Fibroblast of skin of abdomen (primary cell): ENCODE results near the gene FRRS1L. TPM values are rescaled to one million over a fixed set of nuclear protein-coding genes. Genes with fewer than 3 reads are reported as not detected.

Experiments
- DNase-seq: peaks from one replicate; pipeline ENCODE4 v3.0.0-alpha.2; 2013
- polyA plus RNA-seq, 2 experiments: library from polyadenylated mRNA; unstranded; fragments of 120-200 nt; gene quantifications; one replicate each; pipeline ENCODE4 v1.2.1, GENCODE V29; 2013; ENCODE audit not compliant: insufficient read length in 2 of 2

FRRS1L gene, protein sequence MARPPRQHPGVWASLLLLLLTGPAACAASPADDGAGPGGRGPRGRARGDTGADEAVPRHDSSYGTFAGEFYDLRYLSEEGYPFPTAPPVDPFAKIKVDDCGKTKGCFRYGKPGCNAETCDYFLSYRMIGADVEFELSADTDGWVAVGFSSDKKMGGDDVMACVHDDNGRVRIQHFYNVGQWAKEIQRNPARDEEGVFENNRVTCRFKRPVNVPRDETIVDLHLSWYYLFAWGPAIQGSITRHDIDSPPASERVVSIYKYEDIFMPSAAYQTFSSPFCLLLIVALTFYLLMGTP
- 1.1 TPM for polyA plus RNA-seq (2013, experiment 1 of 2; ENCODE audit: insufficient read length)
- 1.0 TPM for polyA plus RNA-seq (2013, experiment 2 of 2; ENCODE audit: insufficient read length)

DNA sequence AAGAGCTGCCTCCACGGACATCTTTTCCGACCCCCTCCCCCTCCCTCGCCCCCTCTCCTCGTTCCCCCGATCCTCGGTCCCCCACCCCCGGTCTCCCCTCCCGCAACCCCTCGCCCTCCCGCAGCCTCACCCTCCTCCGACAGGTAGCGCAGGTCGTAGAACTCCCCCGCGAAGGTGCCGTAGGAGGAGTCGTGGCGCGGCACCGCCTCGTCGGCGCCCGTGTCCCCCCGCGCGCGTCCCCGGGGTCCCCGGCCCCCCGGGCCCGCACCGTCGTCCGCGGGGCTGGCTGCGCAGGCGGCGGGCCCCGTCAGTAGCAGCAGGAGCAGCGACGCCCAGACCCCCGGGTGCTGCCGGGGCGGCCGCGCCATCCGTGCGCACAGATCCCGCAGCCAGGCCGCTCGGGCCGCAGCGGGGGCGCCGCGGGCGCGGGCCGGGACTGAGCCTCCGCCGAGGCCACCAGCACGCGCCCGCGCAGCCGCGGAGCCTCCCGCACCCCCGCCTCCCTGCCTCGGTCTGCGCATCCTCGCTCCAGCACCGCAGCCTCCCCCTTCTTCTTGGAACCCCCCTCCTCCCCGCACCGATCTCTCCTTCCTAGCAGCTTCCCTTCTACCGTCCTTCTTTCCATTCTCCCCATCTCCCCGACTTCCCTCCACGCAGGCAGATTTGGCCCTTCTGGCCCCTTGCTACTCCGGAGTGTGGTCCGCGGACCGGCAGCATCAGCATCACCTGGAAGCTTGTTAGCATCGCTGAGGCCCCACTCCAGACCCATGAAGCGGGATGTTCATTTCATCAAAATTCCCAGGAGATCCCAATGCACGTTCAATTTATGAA is at the start of gene FRRS1L:
FRRS1L (minus strand) TSS at position 479 of the 831 bp plus-strand sequence; CDS start at position 368, 111 bp downstream.
- DNase-seq = no peak

DNA sequence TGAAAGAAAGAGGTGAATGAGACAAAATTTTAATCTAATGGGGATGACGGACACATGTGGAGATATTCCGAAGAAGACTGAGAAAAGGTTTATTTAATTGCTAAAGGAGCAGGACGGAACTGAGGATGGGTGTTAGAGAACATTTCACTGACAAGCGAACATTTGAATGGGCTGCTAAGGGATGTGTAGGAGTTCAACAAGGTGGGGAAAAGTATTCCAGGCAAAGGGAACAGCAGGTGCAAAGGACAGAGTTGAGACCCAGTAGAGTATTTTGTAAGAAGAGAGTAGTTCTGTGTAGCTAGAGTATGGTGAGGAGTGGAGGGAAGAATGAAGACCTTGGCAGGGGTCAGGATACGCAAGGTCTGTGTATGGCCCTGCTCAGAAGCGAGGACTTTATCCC is 47.4 kb upstream of the FRRS1L start:
- no peak for DNase-seq

DNA sequence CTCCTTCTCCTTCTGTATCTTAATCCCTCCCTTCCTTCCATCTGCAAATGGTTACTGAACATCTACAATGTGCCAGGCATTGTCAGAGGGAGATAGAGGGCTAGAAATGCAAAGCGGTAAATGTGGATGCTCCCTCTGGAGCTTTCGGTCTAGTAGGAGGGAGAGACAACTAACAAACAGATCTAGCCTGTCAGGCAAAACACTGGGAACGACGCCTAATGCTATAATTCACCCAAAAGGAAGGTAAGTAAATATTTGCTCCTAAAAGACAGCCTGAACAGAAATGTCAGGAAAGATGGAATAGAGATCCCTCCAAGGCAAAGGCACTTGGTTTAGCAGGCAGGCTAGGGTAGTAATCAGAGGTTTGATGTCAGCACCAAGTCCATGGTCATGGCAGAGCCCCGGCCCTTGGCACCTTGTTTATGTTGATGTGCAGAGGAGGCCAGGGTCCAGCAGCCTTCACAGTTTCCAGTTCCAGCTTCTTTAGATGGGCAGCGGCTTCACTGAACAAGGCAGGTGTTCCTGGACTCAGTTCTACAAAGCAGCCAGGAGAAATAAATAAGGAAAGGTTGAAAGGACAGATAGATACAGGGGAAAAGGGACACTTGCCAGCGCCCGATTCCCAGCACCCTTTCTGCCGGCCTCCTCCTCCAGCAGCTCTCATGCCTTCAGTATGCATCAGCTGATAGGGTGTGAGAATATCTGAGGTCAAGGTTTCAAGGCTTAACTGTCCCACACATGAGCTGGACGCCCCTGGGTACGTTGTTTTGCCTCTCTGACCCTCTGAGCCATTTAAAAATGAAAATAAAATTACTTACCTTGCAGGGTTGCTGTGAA is 46.5 kb upstream of the FRRS1L start:
- no peak for DNase-seq

DNA sequence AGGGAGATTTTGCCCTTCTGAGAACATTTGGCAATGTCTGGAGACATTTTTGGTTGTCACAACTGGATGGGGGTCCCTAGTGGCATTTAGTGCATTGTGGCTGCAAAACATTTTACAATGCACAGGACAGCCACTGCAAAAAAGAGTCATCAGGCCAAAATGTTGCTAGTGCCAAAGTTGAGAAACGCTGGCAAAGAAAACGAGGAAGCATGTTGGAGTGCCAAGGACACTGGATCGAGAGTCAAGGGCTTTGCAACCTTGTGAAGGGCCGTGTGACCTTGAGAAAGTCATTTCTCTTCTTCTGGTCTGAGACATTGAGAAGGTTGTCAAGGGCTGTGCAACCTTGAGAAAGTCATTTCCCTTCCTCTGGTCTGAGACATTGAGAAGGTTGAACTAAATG is 45.7 kb upstream of the FRRS1L start:
- DNase-seq = no peak

DNA sequence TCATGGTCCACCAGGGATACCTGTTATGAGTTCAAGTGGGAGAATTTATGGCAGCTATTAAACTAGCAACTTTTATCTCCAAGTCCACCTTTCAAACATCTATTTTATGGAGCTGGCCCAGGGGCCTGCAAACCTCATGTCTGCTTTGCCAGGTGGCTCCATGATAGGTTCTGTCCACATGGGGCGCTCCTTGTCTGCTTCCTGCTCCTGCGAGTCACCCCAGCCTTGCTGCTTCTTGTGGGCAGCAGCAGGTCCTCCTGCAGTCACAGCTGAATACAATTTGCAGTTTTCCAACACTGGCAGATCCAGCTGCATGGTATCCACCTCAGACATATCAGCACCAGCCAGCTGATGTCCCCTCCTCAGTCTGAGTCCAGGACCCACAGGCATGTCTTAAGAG is 39.6 kb upstream of the FRRS1L start:
- DNase-seq = no peak

DNA sequence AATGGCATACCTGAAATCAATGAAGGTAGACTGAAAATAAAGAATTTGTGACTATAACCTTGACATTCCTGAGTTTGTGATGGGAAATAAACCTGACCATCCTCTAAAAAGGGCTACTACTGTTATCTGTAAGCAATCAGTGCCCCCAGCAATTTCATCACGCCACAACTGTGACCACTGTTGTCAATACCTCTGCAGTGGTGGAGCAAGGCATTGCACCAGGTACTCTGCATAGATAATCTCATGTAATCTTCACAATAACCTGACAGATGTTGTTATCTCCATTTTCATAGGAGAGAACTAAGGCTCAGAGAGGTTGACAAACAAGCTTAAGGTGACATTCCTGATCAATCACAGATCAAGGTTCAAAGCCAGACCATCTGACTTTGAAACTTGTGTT is 38.5 kb upstream of the FRRS1L start:
- DNase-seq = no peak

DNA sequence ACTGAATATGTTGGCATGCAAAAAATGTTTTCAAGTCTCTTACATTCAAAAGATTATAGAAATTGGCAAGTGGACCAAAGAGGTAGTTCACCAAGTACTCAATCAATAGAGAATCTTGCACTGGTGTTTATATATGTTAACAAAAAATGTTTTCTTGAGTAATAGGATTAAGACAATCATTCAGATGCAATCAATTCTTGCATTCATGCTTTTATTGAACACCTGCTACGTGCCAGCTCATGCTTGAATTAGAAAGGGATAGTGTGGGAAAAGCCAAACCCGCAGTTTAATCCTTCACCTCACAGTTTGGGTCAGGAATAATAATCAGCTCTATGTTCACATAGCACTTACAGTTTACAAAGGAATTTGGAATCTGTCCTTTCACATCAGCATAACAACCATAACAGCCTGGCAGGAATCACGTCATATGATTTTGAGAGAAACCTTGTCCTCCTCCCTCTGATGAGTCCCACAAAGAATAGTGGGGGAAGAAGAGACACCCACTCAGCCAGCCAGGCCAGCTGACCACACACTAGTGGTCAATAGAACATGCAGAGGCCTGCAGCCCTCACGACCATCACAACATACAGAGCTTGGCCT is 36.8 kb upstream of the FRRS1L start:
- no peak for DNase-seq

DNA sequence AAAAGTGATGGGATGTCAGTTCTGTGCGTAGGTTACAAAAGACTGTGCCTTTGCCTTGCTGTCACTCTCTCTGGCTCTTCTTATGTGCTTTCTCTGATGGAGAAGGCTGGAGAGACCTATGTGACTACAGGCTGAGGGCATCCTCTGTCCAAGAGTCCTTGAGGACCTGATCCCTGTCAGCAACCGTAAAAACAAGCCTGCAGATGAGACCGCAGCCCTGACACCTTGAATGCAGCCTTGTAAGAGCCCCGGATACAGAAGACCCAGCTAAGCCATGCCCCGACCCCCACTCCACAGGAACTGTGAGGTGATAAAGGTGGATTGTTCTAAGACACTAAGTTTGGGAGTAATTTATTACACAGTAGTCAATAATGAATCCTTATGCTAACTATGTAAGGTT is 32.6 kb upstream of the FRRS1L start:
- no peak for DNase-seq

DNA sequence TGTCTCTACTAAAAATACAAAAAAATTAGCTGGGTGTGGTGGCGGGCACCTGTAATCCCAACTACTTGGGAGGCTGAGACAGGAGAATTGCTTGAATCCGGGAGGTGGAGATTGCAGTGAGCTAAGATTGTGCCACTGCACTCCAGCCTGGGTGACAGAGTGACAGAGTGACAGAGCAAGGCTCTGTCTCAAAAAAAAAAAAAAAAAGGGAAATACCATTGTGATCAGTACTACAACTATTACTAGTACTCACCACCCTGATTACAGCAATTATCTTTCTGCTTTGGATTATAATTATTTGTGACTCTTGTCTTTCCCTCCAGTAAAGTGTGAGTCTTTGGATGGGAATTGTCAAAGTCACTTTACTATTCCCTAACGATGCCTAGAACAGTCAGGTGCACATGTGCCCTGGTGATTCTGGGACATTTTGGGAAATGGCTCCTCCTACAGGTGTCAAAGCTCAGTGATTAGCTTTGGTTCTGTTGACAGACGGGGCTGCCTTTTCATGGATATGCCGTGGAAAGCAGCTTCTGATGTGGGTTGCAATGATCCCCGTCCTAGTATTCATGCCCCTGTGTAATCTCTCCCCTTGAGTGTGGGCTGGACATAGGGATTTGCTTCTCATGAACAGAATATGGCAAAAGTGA is 31.8 kb upstream of the FRRS1L start:
- DNase-seq = no peak

DNA sequence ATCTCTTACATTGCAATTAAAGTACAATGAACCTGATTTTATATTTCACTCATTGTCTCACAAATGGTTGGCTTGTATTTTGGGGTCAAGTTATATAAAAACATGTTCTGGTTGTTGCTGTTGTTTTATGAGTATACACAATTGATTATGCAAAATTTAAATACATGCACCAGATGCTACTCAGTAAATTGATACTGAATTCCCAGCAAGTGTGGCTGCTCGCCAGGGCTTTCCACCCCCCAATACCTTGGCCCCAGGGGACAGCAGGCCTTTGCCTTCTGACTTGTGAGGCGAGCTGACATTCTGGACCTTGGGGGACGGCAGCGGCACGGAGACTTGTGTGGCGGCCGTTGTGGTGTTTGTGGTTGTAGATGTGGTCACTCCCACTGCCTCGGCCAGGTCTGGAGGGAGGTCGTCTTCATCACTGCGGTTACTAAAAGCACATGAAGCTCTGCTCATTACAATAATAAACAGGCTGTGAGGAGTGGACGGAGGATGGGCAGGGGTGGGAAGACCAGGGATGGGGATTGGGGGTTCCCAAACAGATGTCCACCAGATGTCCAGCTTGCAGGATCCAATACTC is 27.0 kb upstream of the FRRS1L start:
- DNase-seq = peak; percentile 4

DNA sequence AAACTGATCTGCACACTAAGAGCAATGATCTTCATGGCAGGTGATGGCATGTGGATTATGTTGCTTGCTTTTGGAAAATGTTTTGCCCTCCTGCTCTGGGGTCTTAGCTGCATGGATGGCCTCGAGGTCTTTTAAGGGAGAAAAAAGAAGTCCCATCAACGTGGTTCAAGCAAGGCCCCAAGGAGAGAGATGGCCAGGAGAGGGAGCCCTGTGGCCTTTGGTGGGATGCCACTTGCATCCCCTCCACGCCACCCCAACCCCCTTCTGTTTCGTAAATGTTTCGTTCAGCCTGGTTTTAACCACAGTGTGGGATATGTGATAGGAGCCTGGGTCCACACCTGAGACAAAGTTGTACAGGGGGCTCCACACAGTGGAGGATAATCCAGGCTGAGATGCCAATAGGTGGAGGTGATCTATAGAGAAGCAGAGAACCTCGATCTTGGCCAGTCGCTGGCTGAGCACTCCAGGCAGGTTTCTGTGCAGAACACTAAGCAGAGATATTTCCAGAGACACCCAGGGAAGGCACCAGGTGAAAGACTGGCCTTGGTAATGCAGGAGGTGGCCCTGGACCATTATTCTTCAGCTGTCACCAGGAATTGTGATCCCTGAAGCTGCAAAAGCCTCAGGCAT is 25.8 kb upstream of the FRRS1L start:
- peak; percentile 10 for DNase-seq

DNA sequence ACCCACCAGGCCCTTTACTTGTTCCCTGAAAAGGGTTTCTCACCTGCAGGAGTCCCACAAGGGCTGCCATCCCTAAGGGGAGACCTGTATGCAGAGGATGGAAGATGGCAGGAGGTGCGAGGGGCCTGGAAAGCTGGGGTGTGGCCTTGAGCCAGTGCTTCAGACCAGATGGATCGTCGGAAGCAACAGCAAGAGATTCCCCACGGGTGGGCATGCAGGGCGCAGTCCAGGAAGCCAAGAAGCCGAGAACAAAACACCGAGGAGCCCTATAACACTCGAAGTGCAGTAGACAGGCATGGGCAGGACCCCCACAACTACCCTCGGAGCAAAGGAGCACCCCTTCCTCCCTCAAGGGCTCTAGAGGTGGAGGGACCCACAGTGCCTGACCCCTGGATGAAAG is 24.7 kb upstream of the FRRS1L start:
- no peak for DNase-seq

DNA sequence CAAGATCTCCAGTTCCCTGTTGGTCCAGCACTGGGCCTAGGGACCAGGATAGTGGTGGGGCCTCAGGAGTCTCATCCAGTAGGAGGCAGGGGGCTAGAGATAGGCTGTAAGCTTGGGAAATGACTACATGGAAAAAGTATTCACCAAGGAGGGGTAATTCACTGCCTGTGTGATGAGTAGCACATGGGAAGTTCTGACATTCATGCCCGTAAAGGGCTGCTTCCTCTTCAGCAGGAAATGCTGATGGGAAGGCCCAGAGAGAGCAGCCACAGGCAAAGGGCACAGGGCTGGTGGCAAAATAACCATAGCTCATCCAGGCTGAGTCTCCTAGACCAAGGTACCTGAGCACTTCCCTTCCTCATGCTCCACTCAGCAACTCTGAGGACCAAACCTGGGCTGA is 23.1 kb upstream of the FRRS1L start:
- DNase-seq = peak; percentile 40

DNA sequence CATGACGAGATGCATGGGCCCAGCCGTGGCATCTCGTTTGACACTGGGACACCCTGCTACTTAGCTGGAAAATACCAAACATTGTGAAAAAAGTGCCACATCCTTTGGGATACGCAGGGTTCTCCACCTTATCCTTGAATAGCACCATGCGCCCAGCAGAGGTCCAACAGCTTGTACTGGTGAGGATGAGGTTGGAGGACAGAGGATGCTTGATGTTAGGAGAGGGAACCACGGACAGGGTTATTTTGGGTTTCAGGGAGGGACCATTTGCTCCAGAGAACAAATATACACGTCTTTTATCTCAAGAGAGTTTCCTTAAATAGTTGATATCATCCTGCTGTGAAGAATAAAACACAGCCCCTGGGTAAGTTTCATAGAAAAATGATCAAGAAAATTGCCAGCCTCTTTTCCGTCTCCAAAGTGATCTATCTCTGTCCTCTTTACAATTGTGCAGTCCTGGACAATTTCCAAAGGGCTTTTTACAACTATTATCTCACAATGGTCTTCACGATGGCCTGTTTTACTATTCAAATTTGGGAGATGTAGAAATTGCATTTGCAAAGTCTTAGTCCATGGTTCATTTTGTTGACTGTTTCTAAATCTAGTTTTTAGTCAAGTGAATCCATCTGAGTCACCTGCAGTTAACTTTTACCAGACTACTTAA is 19.9 kb upstream of the FRRS1L start:
- no peak for DNase-seq

DNA sequence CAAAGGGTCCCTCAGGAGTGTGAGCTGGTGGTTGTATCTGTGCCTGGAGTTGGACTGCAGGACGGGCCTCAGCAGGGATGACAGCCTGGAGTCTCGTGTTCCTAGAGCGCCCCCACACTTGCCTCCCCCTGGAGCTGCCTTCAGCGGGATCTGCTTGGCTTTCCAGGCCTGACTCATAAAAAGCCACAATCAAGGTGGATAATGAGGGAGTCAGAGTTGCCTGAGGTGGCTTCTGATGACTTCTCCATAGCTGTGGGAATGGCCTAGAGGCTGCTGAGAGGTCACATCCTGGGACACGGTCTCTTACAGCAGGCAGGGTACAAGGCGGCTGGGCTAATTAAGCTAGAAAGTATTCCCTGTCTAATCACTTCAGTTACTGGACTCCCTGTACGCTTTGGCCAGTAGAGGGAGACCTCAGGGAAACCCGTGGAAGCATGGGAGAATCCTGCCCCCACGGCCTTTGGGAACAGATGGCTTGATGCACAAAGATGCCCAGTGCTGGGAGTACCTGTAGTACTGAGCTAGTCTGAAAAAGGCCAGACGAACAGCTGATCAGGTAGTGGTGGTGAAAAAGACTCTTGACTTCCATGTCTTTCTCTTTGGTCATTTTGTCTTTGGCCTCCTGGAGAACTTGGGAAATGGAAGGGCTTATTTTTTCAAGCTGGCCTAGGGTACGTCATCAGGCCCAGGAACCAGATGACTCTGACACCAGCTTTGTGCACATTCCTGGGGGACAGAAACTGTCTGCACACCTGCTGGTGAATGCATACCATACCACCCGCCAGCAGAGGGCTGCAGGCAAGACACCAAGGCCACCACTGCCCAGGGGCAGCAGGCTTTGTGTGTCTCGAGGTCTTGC is 16.1 kb upstream of the FRRS1L start:
- DNase-seq = no peak

DNA sequence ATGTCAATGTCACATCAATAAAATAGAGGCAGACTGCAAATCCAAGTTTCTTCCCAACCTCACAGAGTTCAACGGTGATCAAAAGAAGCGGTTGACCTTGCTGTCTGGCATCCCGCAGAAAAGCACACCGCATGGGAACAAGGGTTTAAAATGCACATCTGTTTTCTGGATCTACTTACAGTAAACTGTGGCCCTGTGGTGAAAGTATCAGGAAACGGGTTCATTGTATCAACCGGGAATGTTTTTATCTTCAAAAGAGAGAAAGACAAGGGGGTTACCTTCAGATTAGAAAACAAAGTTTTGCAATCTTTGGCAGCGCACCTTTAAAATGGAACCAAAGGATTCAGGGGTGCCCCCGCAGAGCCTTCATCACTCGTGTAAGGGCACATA is 15.5 kb upstream of the FRRS1L start:
- DNase-seq = no peak

DNA sequence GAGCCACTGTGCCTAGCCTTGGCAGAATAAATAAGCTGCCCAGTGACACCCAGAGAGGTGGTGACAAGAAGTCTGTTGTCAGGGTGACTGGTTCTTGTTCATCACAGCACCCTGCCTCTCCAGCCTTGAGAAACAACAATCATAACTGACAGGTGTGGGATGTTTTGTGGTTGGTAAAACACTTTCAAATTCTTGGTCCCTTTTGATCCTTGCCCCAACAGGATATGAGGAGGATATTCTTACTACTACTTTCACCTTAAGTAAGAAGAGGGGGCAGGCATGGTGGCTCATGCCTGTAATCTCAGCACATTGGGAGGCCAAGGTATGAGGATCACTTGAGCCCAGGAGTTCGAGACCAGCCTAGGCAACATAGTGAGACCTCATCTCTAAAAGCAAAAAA is 14.2 kb upstream of the FRRS1L start:
- DNase-seq = no peak

DNA sequence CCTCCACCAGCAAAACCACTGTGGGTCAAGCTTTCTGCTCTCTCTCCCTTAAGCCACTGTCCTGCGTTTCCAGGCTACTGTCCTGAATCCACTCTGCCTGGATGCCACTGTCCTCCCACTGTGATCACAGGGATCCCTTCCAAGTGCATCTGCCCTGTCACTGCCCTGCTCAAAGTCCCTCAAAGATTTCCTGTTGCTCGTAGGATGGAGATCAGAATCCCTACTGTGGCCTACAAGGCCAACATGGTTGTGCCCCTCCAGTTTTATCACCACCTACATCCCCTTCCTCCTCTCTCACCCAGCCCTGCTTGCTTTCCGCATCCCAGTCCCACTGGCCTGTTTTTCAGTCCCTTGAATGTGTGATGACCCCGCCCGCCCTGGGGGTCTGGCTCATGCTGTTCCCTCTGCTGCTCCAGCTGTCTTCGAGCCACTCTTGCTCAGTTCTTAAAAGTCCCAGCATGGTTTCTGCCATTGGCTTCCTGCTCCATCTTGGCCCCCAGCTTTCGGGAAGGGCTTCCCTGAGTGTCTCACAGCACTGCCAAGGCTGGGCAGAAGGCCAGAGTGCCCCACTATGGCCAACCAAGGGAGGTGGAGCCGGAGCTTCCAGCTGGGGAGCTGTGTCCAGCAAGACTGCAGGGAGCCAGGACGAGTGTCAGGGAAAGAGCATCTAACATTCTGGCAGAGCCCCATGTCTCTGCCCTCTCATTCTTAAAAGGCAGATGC is 12.9 kb upstream of the FRRS1L start:
- DNase-seq = no peak

DNA sequence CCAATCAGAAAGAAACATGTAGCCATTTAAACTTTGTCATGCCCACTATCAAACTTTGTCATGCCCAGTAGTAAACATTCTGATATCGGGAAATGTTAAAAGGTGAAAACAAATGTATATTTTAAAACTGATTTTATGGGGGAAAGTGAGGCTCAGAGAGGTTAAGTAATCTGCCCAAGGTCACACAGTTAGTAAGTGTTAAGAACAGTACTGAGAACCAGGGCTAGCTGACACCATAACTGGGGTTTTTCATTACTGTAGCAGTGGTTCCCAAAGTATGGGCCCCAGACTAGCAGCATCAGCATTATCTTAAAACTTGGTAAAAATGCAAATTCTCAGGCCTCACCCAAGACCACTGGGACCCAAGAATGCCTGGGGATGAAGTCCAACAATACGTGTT is 9.9 kb upstream of the FRRS1L start:
- DNase-seq = no peak
